HG03025 (cell line): ENCODE data around the gene SLC12A8.
"Not testable (repeated sequence)": the region's sequence is repeated elsewhere in the genome, so short reads cannot be mapped to it uniquely, and the experiment has no call there.

Source experiments
- ATAC-seq: cut with Tn5 transposase; IDR thresholded peaks from one replicate; pipeline ENCODE4 v1.9.1; 2021; ENCODE audit warnings: mild to moderate bottlenecking, moderate library complexity; ENCODE audit not compliant: unreplicated experiment, low FRiP score

The SLC12A8 gene

GRCh38 chr3:125083776-125084175 is 128.8 kb downstream of the SLC12A8 start:
- no peak for ATAC-seq

GRCh38 chr3:125082339-125082738 is 130.2 kb downstream of the SLC12A8 start:
- not testable (repeated sequence) for ATAC-seq

GRCh38 chr3:125080077-125080476 is 132.5 kb downstream of the SLC12A8 start:
- ATAC-seq: no peak

- ATAC-seq: no peak
Observed at GRCh38 chr3:125079675-125080045, 132.9 kb downstream of the SLC12A8 start.

- ATAC-seq: no peak
Observed at GRCh38 chr3:125078951-125079674, 133.4 kb downstream of the SLC12A8 start.

- ATAC-seq: no peak
Observed at GRCh38 chr3:125077864-125078263, 134.7 kb downstream of the SLC12A8 start.

GRCh38 chr3:125076464-125076863 is 136.1 kb downstream of the SLC12A8 start:
- ATAC-seq: no peak

GRCh38 chr3:125075738-125076137 is 136.8 kb downstream of the SLC12A8 start:
- ATAC-seq: no peak

GRCh38 chr3:125073390-125073905 is 139.1 kb downstream of the SLC12A8 start:
- ATAC-seq: no peak

- no peak for ATAC-seq
Observed at GRCh38 chr3:125072749-125073389, 139.7 kb downstream of the SLC12A8 start.

- no peak for ATAC-seq
Observed at GRCh38 chr3:125072301-125072700, 140.2 kb downstream of the SLC12A8 start.

- ATAC-seq: no peak
Observed at GRCh38 chr3:125069968-125070745, 142.4 kb downstream of the SLC12A8 start.

GRCh38 chr3:125069452-125069851 is 143.1 kb downstream of the SLC12A8 start:
- no peak for ATAC-seq

GRCh38 chr3:125068265-125068664 is 144.3 kb downstream of the SLC12A8 start:
- no peak for ATAC-seq

- ATAC-seq: no peak
Observed at GRCh38 chr3:125067225-125067624, 145.3 kb downstream of the SLC12A8 start.

GRCh38 chr3:125062904-125063618 is 149.5 kb downstream of the SLC12A8 start:
- no peak for ATAC-seq

- ATAC-seq: no peak
Observed at GRCh38 chr3:125061646-125062045, 150.9 kb downstream of the SLC12A8 start.

- no peak for ATAC-seq
Observed at GRCh38 chr3:125061170-125061569, 151.4 kb downstream of the SLC12A8 start.

- no peak for ATAC-seq
Observed at GRCh38 chr3:125059488-125060245, 152.9 kb downstream of the SLC12A8 start.

- ATAC-seq: no peak
Observed at GRCh38 chr3:125058959-125059358, 153.6 kb downstream of the SLC12A8 start.
